ENCODE results near the gene FGF1. TPM values are rescaled to one million over a fixed set of nuclear protein-coding genes. Genes with fewer than 3 reads are reported as not detected.

The FGF1 gene
- total and polyA plus RNA-seq, 8 donors, result 0.73 to 3.5 (median 1.0) TPM; not detected in 3

DNA sequence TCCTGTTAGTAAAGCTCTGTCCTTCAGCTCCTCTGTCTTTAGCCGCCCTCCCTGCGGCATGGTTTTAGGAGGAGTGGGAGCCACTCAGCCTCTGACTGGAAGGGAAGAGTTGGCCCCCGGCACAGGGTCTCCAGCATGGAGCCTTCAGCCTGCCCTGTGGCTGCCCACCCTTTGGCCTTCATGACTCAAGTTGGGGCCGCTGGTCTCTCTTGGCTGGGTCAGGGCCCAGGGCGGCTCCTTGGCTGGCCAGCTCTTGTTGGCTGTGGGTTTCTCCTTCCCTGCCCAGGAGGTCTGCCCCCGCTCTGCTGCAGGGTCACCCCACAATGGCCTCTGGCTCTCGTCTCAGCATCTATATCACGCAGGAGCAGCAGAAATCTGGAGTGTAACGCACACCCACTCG, 25.7 kb downstream of the FGF1 start:
- intact Hi-C loops (cut with DNase I; ENCODE audit: low total_unique reads), result no loop called here

DNA sequence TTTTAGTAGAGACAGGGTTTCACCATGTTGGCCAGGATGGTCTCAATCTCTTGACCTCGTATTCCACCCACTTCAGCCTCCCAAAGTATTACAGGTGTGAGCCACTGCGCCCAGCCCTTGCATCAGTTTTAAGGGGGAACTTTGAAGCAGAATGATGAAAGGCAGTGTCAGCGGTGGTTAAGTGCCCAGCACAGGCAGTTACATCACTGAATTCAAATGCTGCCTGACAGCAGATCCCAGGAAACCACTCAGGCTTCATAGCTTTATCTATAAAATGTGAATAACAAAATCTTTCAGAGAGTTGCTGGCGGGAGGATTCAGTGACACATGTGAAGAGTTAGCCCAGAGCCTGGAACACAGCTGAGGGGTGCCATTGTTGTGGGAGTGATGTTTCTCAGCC, 26.5 kb downstream of the FGF1 start:
- Histone ChIP-seq H3K4me3 (no peak overlapping the region), H3K4me1 (peaks cover 0 to 9% (median 7%) of the 10 kb centered on the region in 4 donors), H3K9me3 (no peaks in the 10 kb centered on the region), H3K27ac (no peak overlapping the region), H3K27me3 (peaks cover 0 to 11% (median 0%) of the 10 kb centered on the region in 3 donors), H3K36me3 (no peaks in the 10 kb centered on the region)
- intact Hi-C loops (cut with DNase I; ENCODE audit: low total_unique reads), result loop anchor here (5.0 kb wide), 1 partner anchor 38 kb away; no protein-coding TSS in a partner anchor
- 87 to 95% (median 89%) methylated on average over 4 of the region's 4 CpGs for WGBS, 5 donors
- DNase-seq, result no peak
- TF ChIP-seq POLR2AphosphoS5 (IDR thresholded peaks at IDR 0.05), result no peak
- no peak for TF ChIP-seq POLR2A (IDR thresholded peaks at IDR 0.05)
- no peak for TF ChIP-seq EP300 (IDR thresholded peaks at IDR 0.05)
- TF ChIP-seq, protein P1, sequence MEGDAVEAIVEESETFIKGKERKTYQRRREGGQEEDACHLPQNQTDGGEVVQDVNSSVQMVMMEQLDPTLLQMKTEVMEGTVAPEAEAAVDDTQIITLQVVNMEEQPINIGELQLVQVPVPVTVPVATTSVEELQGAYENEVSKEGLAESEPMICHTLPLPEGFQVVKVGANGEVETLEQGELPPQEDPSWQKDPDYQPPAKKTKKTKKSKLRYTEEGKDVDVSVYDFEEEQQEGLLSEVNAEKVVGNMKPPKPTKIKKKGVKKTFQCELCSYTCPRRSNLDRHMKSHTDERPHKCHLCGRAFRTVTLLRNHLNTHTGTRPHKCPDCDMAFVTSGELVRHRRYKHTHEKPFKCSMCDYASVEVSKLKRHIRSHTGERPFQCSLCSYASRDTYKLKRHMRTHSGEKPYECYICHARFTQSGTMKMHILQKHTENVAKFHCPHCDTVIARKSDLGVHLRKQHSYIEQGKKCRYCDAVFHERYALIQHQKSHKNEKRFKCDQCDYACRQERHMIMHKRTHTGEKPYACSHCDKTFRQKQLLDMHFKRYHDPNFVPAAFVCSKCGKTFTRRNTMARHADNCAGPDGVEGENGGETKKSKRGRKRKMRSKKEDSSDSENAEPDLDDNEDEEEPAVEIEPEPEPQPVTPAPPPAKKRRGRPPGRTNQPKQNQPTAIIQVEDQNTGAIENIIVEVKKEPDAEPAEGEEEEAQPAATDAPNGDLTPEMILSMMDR (IDR thresholded peaks at IDR 0.05), result no peak

More for the DNA sequence above, 25.7 kb downstream of the FGF1 start:
- H3K27me3 ChIP-seq, result peaks cover 0 to 4% (median 0%) of the 10 kb centered on the region in 3 donors
- no peaks in the 10 kb centered on the region for H3K36me3 ChIP-seq
- no peak overlapping the region for H3K4me3 ChIP-seq
- no peaks in the 10 kb centered on the region for H3K9me3 ChIP-seq
- peaks cover 0 to 9% (median 6%) of the 10 kb centered on the region in 4 donors for H3K4me1 ChIP-seq
- TF ChIP-seq POLR2A (IDR thresholded peaks at IDR 0.05) (no peak), EP300 (IDR thresholded peaks at IDR 0.05) (no peak), POLR2AphosphoS5 (IDR thresholded peaks at IDR 0.05) (no peak)
- TF ChIP-seq, protein P1 (IDR thresholded peaks at IDR 0.05), result no peak
- 87 to 98% (median 92%) methylated on average over 8 to 10 of the region's 10 CpGs for WGBS, 5 donors
- H3K27ac ChIP-seq, result no peak overlapping the region
- DNase-seq, result no peak

DNA sequence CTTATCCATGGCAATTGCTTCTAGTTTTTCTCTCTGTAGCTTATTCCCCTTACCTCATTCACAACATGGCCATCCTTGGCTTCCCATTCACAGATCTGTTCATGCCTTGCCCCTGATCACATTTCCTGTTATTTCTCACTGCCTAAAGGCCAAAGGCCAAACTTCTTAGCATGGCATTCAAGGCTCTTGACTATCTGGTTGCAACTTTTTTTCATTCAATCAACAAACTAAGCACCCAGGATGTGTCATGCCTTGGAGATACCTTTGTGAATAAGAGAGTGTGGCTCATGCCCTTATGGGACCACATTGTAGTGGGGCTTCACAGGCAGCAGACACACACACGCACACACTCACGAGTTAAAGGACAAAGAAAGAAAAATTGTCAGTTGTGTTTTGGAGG, 27.6 kb downstream of the FGF1 start:
- Histone ChIP-seq H3K27ac (no peak overlapping the region), H3K36me3 (no peaks in the 10 kb centered on the region), H3K4me1 (peaks cover 0 to 9% (median 7%) of the 10 kb centered on the region in 4 donors), H3K9me3 (no peaks in the 10 kb centered on the region), H3K4me3 (no peak overlapping the region), H3K27me3 (peaks cover 0 to 11% (median 0%) of the 10 kb centered on the region in 3 donors)
- 91 to 100% (median 93%) methylated on average over 2 of the region's 2 CpGs for WGBS, 5 donors
- intact Hi-C loops (cut with DNase I; ENCODE audit: low total_unique reads), result loop anchor here (5.0 kb wide), 1 partner anchor 39 kb away; no protein-coding TSS in a partner anchor
- no peak for DNase-seq
- TF ChIP-seq, protein P1 (IDR thresholded peaks at IDR 0.05), result no peak
- TF ChIP-seq EP300 (IDR thresholded peaks at IDR 0.05), result no peak
- TF ChIP-seq POLR2A (IDR thresholded peaks at IDR 0.05), result no peak
- TF ChIP-seq POLR2AphosphoS5 (IDR thresholded peaks at IDR 0.05), result no peak

DNA sequence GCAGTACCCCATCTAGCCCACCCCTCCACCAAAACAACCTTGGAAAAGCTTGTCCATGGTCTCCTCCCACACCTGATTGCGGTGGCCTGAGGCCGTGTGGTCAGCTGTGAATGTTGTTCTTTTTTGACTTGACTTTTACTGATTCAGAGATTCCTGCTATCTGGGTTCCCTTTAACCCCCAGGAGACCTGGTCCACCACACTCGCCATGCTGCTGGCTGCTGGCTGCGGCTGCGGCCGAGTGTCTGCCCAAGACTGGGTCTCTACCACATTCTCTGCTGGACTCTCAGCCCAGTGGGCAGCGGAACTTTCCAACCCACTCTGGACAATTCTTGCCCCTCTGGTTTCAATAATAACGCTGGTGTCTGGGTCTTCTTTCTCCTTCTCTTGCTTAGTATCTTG, 28.4 kb downstream of the FGF1 start:
- DNase-seq, result no peak
- TF ChIP-seq POLR2AphosphoS5 (IDR thresholded peaks at IDR 0.05), result no peak
- no peak for TF ChIP-seq POLR2A (IDR thresholded peaks at IDR 0.05)
- no peak for TF ChIP-seq EP300 (IDR thresholded peaks at IDR 0.05)
- TF ChIP-seq, protein P1 (IDR thresholded peaks at IDR 0.05), result no peak
- Histone ChIP-seq H3K4me1 (peaks cover 0 to 9% (median 7%) of the 10 kb centered on the region in 4 donors), H3K4me3 (no peak overlapping the region), H3K27me3 (peaks cover 0 to 11% (median 0%) of the 10 kb centered on the region in 3 donors), H3K27ac (no peak overlapping the region), H3K9me3 (no peaks in the 10 kb centered on the region), H3K36me3 (no peaks in the 10 kb centered on the region)
- 92 to 96% (median 93%) methylated on average over 8 of the region's 8 CpGs for WGBS, 5 donors
- intact Hi-C loops (cut with DNase I; ENCODE audit: low total_unique reads), result loop anchor here (5.0 kb wide), 1 partner anchor 40 kb away; no protein-coding TSS in a partner anchor

Data from stomach (tissue), 9 donors.